Endodermal cell (in vitro differentiated cells): ENCODE measurements around the gene SLC5A4. TPM values are rescaled to one million over a fixed set of nuclear protein-coding genes. Genes with fewer than 3 reads are reported as not detected.

ENCODE experiments used
- DNase-seq: peaks from one replicate; pipeline ENCODE4 v3.0.0-alpha.2; 2017
- H3K27ac ChIP-seq: 2 replicates; pipeline ENCODE4 v1.5.1; 2013; ENCODE audit warnings: mild to moderate bottlenecking, low read depth, low read length, moderate library complexity
- H3K27me3 ChIP-seq: 2 replicates; pipeline ENCODE4 v1.6.1; 2013; ENCODE audit warnings: mild to moderate bottlenecking, low read length, moderate library complexity; ENCODE audit not compliant: insufficient read depth, control insufficient read depth, poor library complexity, severe bottlenecking
- H3K36me3 ChIP-seq: 2 replicates; pipeline ENCODE4 v1.7.0; 2013; ENCODE audit warnings: mild to moderate bottlenecking, low read length, moderate library complexity; ENCODE audit not compliant: control insufficient read depth, insufficient read depth
- H3K4me1 ChIP-seq: one replicate; pipeline ENCODE4 v1.7.0; 2013; ENCODE audit warnings: low read length; ENCODE audit not compliant: control insufficient read depth, insufficient read depth
- H3K4me3 ChIP-seq: 2 replicates; pipeline ENCODE4 v1.5.1; 2013; ENCODE audit warnings: mild to moderate bottlenecking, low read length, moderate library complexity
- H3K9ac ChIP-seq: 2 replicates; pipeline ENCODE4 v1.6.1; 2013; ENCODE audit warnings: mild to moderate bottlenecking, low read length, moderate library complexity; ENCODE audit not compliant: poor library complexity, severe bottlenecking; ENCODE audit errors: extremely low read depth
- H3K9me3 ChIP-seq: 2 replicates; pipeline ENCODE4 v1.6.1; 2013; ENCODE audit warnings: mild to moderate bottlenecking, low read length, moderate library complexity; ENCODE audit not compliant: control insufficient read depth
- H3K27ac Mint-ChIP-seq: 2 replicates; pipeline ENCODE4 v1.8.0; 2020; ENCODE audit warnings: mixed read lengths
- H3K27me3 Mint-ChIP-seq: 2 replicates; pipeline ENCODE4 v1.8.0; 2021; ENCODE audit warnings: mild to moderate bottlenecking, mixed read lengths; ENCODE audit not compliant: insufficient read depth
- H3K36me3 Mint-ChIP-seq: 2 replicates; pipeline ENCODE4 v1.8.0; 2020; ENCODE audit warnings: low read depth, mixed read lengths
- H3K4me1 Mint-ChIP-seq: 2 replicates; pipeline ENCODE4 v1.8.0; 2020; ENCODE audit warnings: mixed read lengths
- H3K4me3 Mint-ChIP-seq: 2 replicates; pipeline ENCODE4 v1.8.0; 2020; ENCODE audit warnings: mild to moderate bottlenecking, moderate library complexity, mixed read lengths
- H3K9me3 Mint-ChIP-seq: 2 replicates; pipeline ENCODE4 v1.8.0; 2020; ENCODE audit warnings: mild to moderate bottlenecking, mixed read lengths
- CTCF ChIP-seq: fragments of 200-600 bp; sonication (generic); conservative IDR thresholded peaks from 2 replicates; pipeline ENCODE4 v1.5.0; 2021; ENCODE audit warnings: antibody characterized with exemption, mild to moderate bottlenecking
- WGBS, 2 experiments: methylation state at CpG; one replicate each; pipeline versions ENCODE4 v1.1.5 to v1.1.7; 2013; ENCODE audit warnings: missing lambda C conversion rate in 2 of 2, mixed read lengths in 1 of 2; ENCODE audit not compliant: insufficient coverage in 1 of 2, insufficient read length in 1 of 2; 5-methylcytosine and 5-hydroxymethylcytosine counted together
- total RNA-seq, 2 donors: library from RNA; stranded (reverse); fragmentation: NEBNext Ultra II Directional in 1 of 2; extraction: Animal tissue kit (Norgen Biotek cat#: 25700) in 1 of 2; gene quantifications; 2 replicates in 1 of 2; 3 replicates in 1 of 2; pipeline ENCODE4 v1.2.1, GENCODE V29; 2021

The SLC5A4 gene
- total RNA-seq, 2 donors from 2014 or later: not detected

- WGBS, 2 experiments: 91% methylated on average over 1 to 8 of the region's 8 CpGs
- Mint-ChIP-seq H3K4me3 (no peak overlapping the region), H3K27ac (no peak overlapping the region), H3K9me3 (peaks cover 4% of the 10 kb centered on the region), H3K36me3 (no peaks in the 10 kb centered on the region), H3K27me3 (peaks cover 47% of the 10 kb centered on the region), H3K4me1 (peaks cover 9% of the 10 kb centered on the region)
- Histone ChIP-seq H3K9ac (no peak overlapping the region), H3K36me3 (no peaks in the 10 kb centered on the region), H3K4me1 (peaks cover 7% of the 10 kb centered on the region), H3K4me3 (no peak overlapping the region), H3K9me3 (no peaks in the 10 kb centered on the region), H3K27ac (no peak overlapping the region), H3K27me3 (peaks cover 29% of the 10 kb centered on the region)
- DNase-seq: peak; percentile 51
- TF ChIP-seq CTCF: no peak
Observed at GRCh38 chr22:32177221-32177765, 77.9 kb downstream of the SLC5A4 start.

GRCh38 chr22:32175683-32176644, 79.2 kb downstream of the SLC5A4 start:
- Histone ChIP-seq H3K9ac (no peak overlapping the region), H3K4me1 (peaks cover 7% of the 10 kb centered on the region), H3K4me3 (no peak overlapping the region), H3K27ac (no peak overlapping the region), H3K9me3 (no peaks in the 10 kb centered on the region), H3K27me3 (peaks cover 29% of the 10 kb centered on the region), H3K36me3 (no peaks in the 10 kb centered on the region)
- Mint-ChIP-seq H3K27ac (no peak overlapping the region), H3K27me3 (peaks cover 47% of the 10 kb centered on the region), H3K36me3 (no peaks in the 10 kb centered on the region), H3K4me3 (peak overlapping the region; percentile 39), H3K9me3 (peaks cover 4% of the 10 kb centered on the region), H3K4me1 (peaks cover 12% of the 10 kb centered on the region)
- WGBS, 2 experiments: 15 to 16% methylated on average over 26 to 73 of the region's 73 CpGs
- peak; percentile 85 for DNase-seq
- peak; percentile 50 for TF ChIP-seq CTCF

- Histone ChIP-seq H3K27ac (no peak overlapping the region), H3K36me3 (no peaks in the 10 kb centered on the region), H3K4me1 (peaks cover 7% of the 10 kb centered on the region), H3K4me3 (no peak overlapping the region), H3K9ac (no peak overlapping the region), H3K9me3 (no peaks in the 10 kb centered on the region), H3K27me3 (peaks cover 29% of the 10 kb centered on the region)
- Mint-ChIP-seq H3K4me1 (peaks cover 14% of the 10 kb centered on the region), H3K36me3 (no peaks in the 10 kb centered on the region), H3K27me3 (peaks cover 47% of the 10 kb centered on the region), H3K9me3 (peaks cover 4% of the 10 kb centered on the region), H3K4me3 (peak overlapping the region; percentile 39), H3K27ac (no peak overlapping the region)
- TF ChIP-seq CTCF: no peak
- no peak for DNase-seq
- 89 to 95% methylated on average over 11 of the region's 11 CpGs for WGBS, 2 experiments
Observed at GRCh38 chr22:32175115-32175514, 80.0 kb downstream of the SLC5A4 start.

Other genes starting within 250 kb of the SLC5A4 start
- gene SLC5A1, start 212.1 kb downstream of the SLC5A4 start, total RNA-seq: not detected
- gene C22orf42, start 96.0 kb downstream of the SLC5A4 start, total RNA-seq: under 1 TPM in 1 of 2 donors, not detected in 1; 0.20 TPM
- 1 to 10 TPM; 1.8 to 3.1 TPM for gene RFPL2, start 50.3 kb downstream of the SLC5A4 start, total RNA-seq
- gene RFPL3, start 102.5 kb upstream of the SLC5A4 start, total RNA-seq: not detected
- 100 to 1,000 TPM; 113 to 126 TPM for gene RTCB, start 156.9 kb upstream of the SLC5A4 start, total RNA-seq
- not detected for gene BPIFC, start 209.1 kb upstream of the SLC5A4 start, total RNA-seq
- gene FBXO7, start 219.5 kb upstream of the SLC5A4 start, total RNA-seq: 100 to 1,000 TPM in 1 of 2 donors, 10 to 100 TPM in 1; 84.8 to 120 TPM